Right lobe of liver (tissue), 6 donors: ENCODE data around the gene TDP1. TPM values are rescaled to one million over a fixed set of nuclear protein-coding genes. Genes with fewer than 3 reads are reported as not detected.

Experiments used
- ATAC-seq, 4 donors: fragments of 200-7000 bp; cut with Tn5 transposase; one replicate each; pipeline ENCODE4 v1.9.1; 2020; ENCODE audit warnings: mild to moderate bottlenecking in 4 of 4, moderate library complexity in 4 of 4
- DNase-seq, 3 donors: peaks; one replicate each; pipeline ENCODE4 v3.0.0-alpha.2; 2020
- H3K27ac ChIP-seq, 3 donors: fragments of 200-600 bp; one replicate each; pipeline ENCODE4 v1.8.0; 2022
- H3K27me3 ChIP-seq, 2 donors: fragments of 200-600 bp; one replicate each; pipeline ENCODE4 v1.8.0; 2022
- H3K36me3 ChIP-seq, 4 donors: fragments of 200-600 bp; sonication (generic) in 1 of 4; one replicate each; pipeline versions ENCODE4 v1.5.1 to v1.8.0; 2017 to 2022; ENCODE audit warnings: control low read depth in 1 of 4
- H3K4me1 ChIP-seq, 4 donors: fragments of 200-600 bp; sonication (generic) in 1 of 4; one replicate each; pipeline versions ENCODE4 v1.5.1 to v1.8.0; 2017 to 2022; ENCODE audit warnings: control low read depth in 1 of 4
- H3K4me3 ChIP-seq, 3 donors: fragments of 200-600 bp; one replicate each; pipeline ENCODE4 v1.8.0; 2022
- H3K9me3 ChIP-seq, 4 donors: fragments of 200-600 bp; sonication (generic) in 1 of 4; one replicate each; pipeline versions ENCODE4 v1.5.1 to v1.8.0; 2017 to 2022; ENCODE audit warnings: control low read depth in 1 of 4
- POLR2A ChIP-seq: fragments of 450-650 bp; IDR thresholded peaks from one replicate; pipeline ENCODE4 v1.6.1; 2017; ENCODE audit warnings: antibody characterized with exemption, mild to moderate bottlenecking
- WGBS: methylation state at CpG from one replicate; pipeline ENCODE4 v1.1.6; 2018; ENCODE audit warnings: low coverage, low lambda C conversion rate; ENCODE audit not compliant: insufficient coverage; ENCODE audit errors: missing lambda C conversion rate; 5-methylcytosine and 5-hydroxymethylcytosine counted together
- intact Hi-C, 2 donors: fragments of 100-400 bp; cut with DNase I; formaldehyde crosslinking; loops; one replicate each; pipeline versions ENCODE4 v1.11.2 to v1.14.1; 2022
- long read RNA-seq: library from polyadenylated mRNA; unstranded; transcript quantifications from one replicate; pipeline ENCODE4 v2.0.0, GENCODE V29; 2019
- total RNA-seq, 6 experiments: library from RNA; depleted of rRNA in 2 of 6; stranded (reverse); fragments of >200 nt in 2 of 6; fragmentation: NEBNext Ultra II Directional in 3 of 6; extraction: Animal tissue kit (Norgen Biotek cat#: 25700) in 3 of 6; gene quantifications; one replicate each; pipeline versions ENCODE4 v1.1.0 to v1.2.4, GENCODE V29; 2016 to 2023
- TF ChIP-seq, protein P1 (sequence below), 4 donors: fragments of 200-600 bp in 3 of 4; fragments of 450-650 bp in 1 of 4; IDR thresholded peaks; one replicate each; pipeline versions ENCODE4 v1.5.1 to v1.8.0; 2016 to 2022; ENCODE audit warnings: antibody characterized with exemption in 4 of 4, mild to moderate bottlenecking in 2 of 4
- donor health status: DM: no; HTN: yes; CAD: no.
- donor health status: DM: no; HTN: no; CAD: no.
- donor health status: DM: no; HTN: no; CAD: no.
- donor health status: DM: no; HTN: yes; CAD: no.
- donor health status: DM: no; HTN: yes; CAD: no.

The TDP1 gene
- total RNA-seq, result 1 to 10 TPM; 4.9 to 7.1 (median 6.6) TPM
- long read RNA-seq, partial matches to known transcripts, result 0 of 1 reads
- long read RNA-seq, other reads (novel, unspliced or antisense), result 1 of 1 reads

DNA sequence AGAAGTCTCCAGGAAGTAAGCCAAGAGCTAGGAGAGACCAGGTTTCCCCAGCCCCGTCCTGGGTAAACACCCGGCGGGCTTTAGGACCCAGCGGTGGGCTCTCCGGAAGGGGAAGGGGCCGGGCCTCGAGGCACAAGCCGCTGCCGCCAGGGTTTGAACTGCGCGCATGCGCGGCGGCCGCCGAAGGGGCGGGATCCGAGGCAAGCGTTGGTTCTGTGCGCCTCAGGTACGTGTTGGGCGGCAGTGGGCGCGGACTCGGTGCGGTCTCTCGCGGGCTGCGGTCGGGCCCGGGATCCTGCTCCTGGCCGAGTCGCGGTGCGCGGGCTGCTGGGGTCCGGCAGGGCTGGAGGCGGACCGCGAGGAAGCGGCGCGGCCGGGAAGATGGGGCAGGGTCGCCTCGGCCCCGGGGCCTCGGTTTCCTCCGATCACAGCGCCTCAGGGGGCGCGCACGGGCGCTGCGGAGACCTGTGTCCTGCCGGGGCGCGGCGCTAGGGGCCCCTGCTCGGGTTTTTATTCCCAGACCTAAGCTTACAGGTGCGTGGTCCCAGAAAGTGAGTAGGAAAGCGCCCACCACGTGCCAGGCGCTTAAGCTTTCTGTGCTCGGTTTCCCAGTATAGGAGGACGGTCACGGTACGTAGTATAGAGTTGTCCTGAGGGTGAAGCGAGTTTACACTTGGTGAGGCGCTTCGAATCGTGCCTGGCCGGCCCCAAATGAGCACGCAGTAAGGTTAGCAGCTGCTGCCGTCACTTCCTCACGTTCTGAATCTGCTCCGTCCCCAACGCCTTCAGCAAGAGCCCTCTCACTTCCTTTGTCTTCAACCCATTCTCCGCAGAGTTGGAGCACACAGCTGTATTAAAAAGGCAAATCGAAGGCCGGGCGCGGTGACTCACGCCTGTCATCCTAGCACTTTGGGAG, at the start of gene TDP1:
Gene TDP1 (plus strand): TSS at position 183 of the 916 bp plus-strand sequence. CDS start 7,188 bp downstream, outside the sequence.
- H3K4me3 ChIP-seq, result peak within 1 kb of the TSS; percentile 86 to 89 (median 87)
- no peaks in the 10 kb centered on the region for H3K9me3 ChIP-seq

GRCh38 chr14:89906000-89906399, 49.7 kb upstream of the TDP1 start:
- ATAC-seq (no peak), DNase-seq (no peak)
- H3K4me1 ChIP-seq, result peaks cover 0 to 10% (median 2%) of the 10 kb centered on the region in 4 donors
- H3K27ac ChIP-seq, result no peak overlapping the region
- H3K27me3 ChIP-seq, result no peaks in the 10 kb centered on the region
- intact Hi-C loops, result no loop called here
- TF ChIP-seq POLR2A, result no peak
- TF ChIP-seq, protein P1, sequence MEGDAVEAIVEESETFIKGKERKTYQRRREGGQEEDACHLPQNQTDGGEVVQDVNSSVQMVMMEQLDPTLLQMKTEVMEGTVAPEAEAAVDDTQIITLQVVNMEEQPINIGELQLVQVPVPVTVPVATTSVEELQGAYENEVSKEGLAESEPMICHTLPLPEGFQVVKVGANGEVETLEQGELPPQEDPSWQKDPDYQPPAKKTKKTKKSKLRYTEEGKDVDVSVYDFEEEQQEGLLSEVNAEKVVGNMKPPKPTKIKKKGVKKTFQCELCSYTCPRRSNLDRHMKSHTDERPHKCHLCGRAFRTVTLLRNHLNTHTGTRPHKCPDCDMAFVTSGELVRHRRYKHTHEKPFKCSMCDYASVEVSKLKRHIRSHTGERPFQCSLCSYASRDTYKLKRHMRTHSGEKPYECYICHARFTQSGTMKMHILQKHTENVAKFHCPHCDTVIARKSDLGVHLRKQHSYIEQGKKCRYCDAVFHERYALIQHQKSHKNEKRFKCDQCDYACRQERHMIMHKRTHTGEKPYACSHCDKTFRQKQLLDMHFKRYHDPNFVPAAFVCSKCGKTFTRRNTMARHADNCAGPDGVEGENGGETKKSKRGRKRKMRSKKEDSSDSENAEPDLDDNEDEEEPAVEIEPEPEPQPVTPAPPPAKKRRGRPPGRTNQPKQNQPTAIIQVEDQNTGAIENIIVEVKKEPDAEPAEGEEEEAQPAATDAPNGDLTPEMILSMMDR (IDR thresholded peaks at IDR 0.05), result no peak
- H3K36me3 ChIP-seq, result no peaks in the 10 kb centered on the region
- H3K9me3 ChIP-seq, result no peaks in the 10 kb centered on the region
- no peak overlapping the region for H3K4me3 ChIP-seq

More for the DNA sequence above, at the start of gene TDP1:
- Histone ChIP-seq H3K27me3 (no peaks in the 10 kb centered on the region), H3K27ac (peak within 1 kb of the TSS; percentile 73 to 92 (median 75)), H3K4me1 (peaks cover 0 to 10% (median 0%) of the 10 kb centered on the region in 4 donors), H3K36me3 (no peaks in the 10 kb centered on the region)
- ATAC-seq, result peak; percentile 83 to 86 (median 84)
- DNase-seq, result peak; percentile 98 to 99 (median 99)
- TF ChIP-seq, protein P1 (IDR thresholded peaks at IDR 0.05), result peak in 3 of 4 donors; percentile 7 to 11 (median 9)
- peak; percentile 91 for TF ChIP-seq POLR2A
- intact Hi-C loops, result no loop called here
- WGBS, result 0% methylated on average over 12 of the region's 84 CpGs

- 89% methylated on average over 3 of the region's 4 CpGs for WGBS
- no peak for TF ChIP-seq POLR2A
- TF ChIP-seq, protein P1 (IDR thresholded peaks at IDR 0.05), result no peak
- H3K4me1 ChIP-seq, result peaks cover 0 to 19% (median 7%) of the 10 kb centered on the region in 4 donors
- no peak overlapping the region for H3K4me3 ChIP-seq
- H3K36me3 ChIP-seq, result no peaks in the 10 kb centered on the region
- ATAC-seq (no peak), DNase-seq (no peak)
- no peaks in the 10 kb centered on the region for H3K27me3 ChIP-seq
- no peaks in the 10 kb centered on the region for H3K9me3 ChIP-seq
- H3K27ac ChIP-seq, result no peak overlapping the region
- intact Hi-C loops, result no loop called here
Measured at GRCh38 chr14:89907655-89908054, 48.1 kb upstream of the TDP1 start.

- intact Hi-C loops, result no loop called here
- no peak overlapping the region for H3K27ac ChIP-seq
- DNase-seq, result no peak
- H3K4me1 ChIP-seq, result peaks cover 0 to 19% (median 5%) of the 10 kb centered on the region in 4 donors
- TF ChIP-seq, protein P1 (IDR thresholded peaks at IDR 0.05), result no peak
- TF ChIP-seq POLR2A, result no peak
- H3K9me3 ChIP-seq, result no peaks in the 10 kb centered on the region
- ATAC-seq, result peak; percentile 21 to 52 (median 39)
- 90% methylated on average over 8 of the region's 9 CpGs for WGBS
- no peak overlapping the region for H3K4me3 ChIP-seq
- no peaks in the 10 kb centered on the region for H3K36me3 ChIP-seq
- no peaks in the 10 kb centered on the region for H3K27me3 ChIP-seq
Measured at GRCh38 chr14:89908712-89909450, 46.8 kb upstream of the TDP1 start.
